ENCODE data around the gene ANKLE2. TPM values are rescaled to one million over a fixed set of nuclear protein-coding genes. Genes with fewer than 3 reads are reported as not detected.
"Not testable (repeated sequence)": the region's sequence is repeated elsewhere in the genome, so short reads cannot be mapped to it uniquely, and the experiment has no call there.

Gene ANKLE2
- total and polyA plus RNA-seq, 2 of the 8 experiments (the other 6 are each of a cell fraction or from before 2014, with no cell fraction given), result 41.0 to 64.9 TPM

GRCh38 chr12:132809391-132809790, 47.8 kb upstream of the ANKLE2 start:
- H4K5ac ChIP-seq (ENCODE audit: insufficient read length, low read depth, low read length); H4K91ac ChIP-seq (replicated peaks; ENCODE audit: insufficient read length, low read length); H3K23me2 ChIP-seq (ENCODE audit: low read depth, low read length); FAIRE-seq; H3K4ac ChIP-seq (replicated peaks; ENCODE audit: insufficient read length, low read depth, low read length); H3K27me3 ChIP-seq (replicated peaks in 1 of 4; ENCODE audit: control insufficient read depth in 3 of 4, extremely low read depth in 1 of 4, insufficient read depth in 3 of 4, low read length in 3 of 4); H3K9me3 ChIP-seq (ENCODE audit: insufficient read depth in 2 of 2, low read depth in 1 of 2, low read length in 1 of 2); H3K27ac ChIP-seq (ENCODE audit: low read depth, low read length); H2AK5ac ChIP-seq (ENCODE audit: low read depth, low read length); H2AFZ ChIP-seq (ENCODE audit: low read length); H3K18ac ChIP-seq (ENCODE audit: extremely low read depth, low read length); H2BK12ac ChIP-seq (ENCODE audit: low read depth, low read length); H3K4me1 ChIP-seq (replicated peaks in 1 of 4; ENCODE audit: control insufficient read depth in 3 of 4, insufficient read depth in 4 of 4, low read length in 3 of 4); H4K8ac ChIP-seq (ENCODE audit: extremely low read depth, insufficient read depth, low read length); POLR2A ChIA-PET (ENCODE audit: partially characterized antibody); H3K4me2 ChIP-seq (ENCODE audit: insufficient read depth in 1 of 2, low read depth in 2 of 2, low read length in 2 of 2); H3K56ac ChIP-seq (replicated peaks; ENCODE audit: insufficient read length, low read depth, low read length); H3K4me3 ChIP-seq (ENCODE audit: extremely low read depth in 1 of 4, insufficient read depth in 2 of 4, low read depth in 3 of 4, low read length in 4 of 4); H2BK15ac ChIP-seq (ENCODE audit: low read length); H2BK5ac ChIP-seq (ENCODE audit: low read depth, low read length); H2BK120ac ChIP-seq (replicated peaks; ENCODE audit: low read depth, low read length); H3K79me1 ChIP-seq (ENCODE audit: low read depth, low read length); H3K23ac ChIP-seq (ENCODE audit: insufficient read length); H3K9ac ChIP-seq (replicated peaks in 1 of 4; ENCODE audit: extremely low read depth in 1 of 4, low read depth in 3 of 4, low read length in 3 of 4); H3K14ac ChIP-seq (ENCODE audit: insufficient read length); H2BK20ac ChIP-seq (ENCODE audit: low read length): not testable (repeated sequence)
- Histone ChIP-seq H4K20me1 (replicated peaks in 1 of 2; ENCODE audit: control insufficient read depth in 1 of 2, insufficient read depth in 2 of 2, low read length in 2 of 2) (peaks cover 5 to 18% of the 10 kb centered on the region in 2 experiments), H3K36me3 (ENCODE audit: control insufficient read depth in 2 of 4, insufficient read depth in 4 of 4, low read length in 3 of 4) (peaks cover 19 to 50% (median 44%) of the 10 kb centered on the region in 4 experiments; a peak in 7 of 8 replicates), H3K79me2 (ENCODE audit: control insufficient read depth in 1 of 2, insufficient read depth in 2 of 2, low read length in 2 of 2) (peaks cover 0 to 13% of the 10 kb centered on the region in 2 experiments; a peak in 2 of 4 replicates)
- DNase-seq (ENCODE audit: low read depth in 1 of 2, low spot score in 2 of 2), result peak in 1 of 2 experiments; percentile 82
- CTCF ChIA-PET (ENCODE audit: partially characterized antibody), result interaction anchor here (1.1 to 2.0 kb wide), 7 partner anchors 8 to 95 kb away, joined by 3 to 10 read pairs (median 4); no protein-coding TSS in a partner anchor
- WGBS, 2 experiments (ENCODE audit: extremely low coverage in 1 of 2, insufficient coverage in 1 of 2, insufficient read length in 1 of 2, insufficient replicate concordance in 2 of 2, low coverage in 1 of 2, low lambda C conversion rate in 2 of 2, missing lambda C conversion rate in 1 of 2), result 77% methylated on average over 12 of the region's 13 CpGs; no CpG with 5 or more reads in 1 of the 2 experiments
- TF ChIP-seq CTCF (IDR thresholded peaks at IDR 0.05; ENCODE audit: control extremely low read depth in 1 of 3, insufficient read depth in 1 of 3, low read depth in 1 of 3, low read length in 3 of 3), result peak; percentile 43 to 60 (median 43)
- TF ChIP-seq RFX5 (IDR thresholded peaks at IDR 0.05; ENCODE audit: borderline replicate concordance, low read depth, low read length), result peak; percentile 45; the same call in 1 of the 2 replicates
- peak in 1 of 2 experiments; percentile 31; a peak in 1 of 4 replicates for TF ChIP-seq RAD21 (IDR thresholded peaks at IDR 0.05 in 1 of 2, conservative IDR thresholded peaks at IDR 0.05 in 1 of 2; ENCODE audit: low read depth in 2 of 2, low read length in 2 of 2)

Data from H1 (cell line).